ENCODE data around the gene SH3BGRL.

Gene SH3BGRL

GRCh38 chrX:81201671-81202455 is at the start of gene SH3BGRL, which contains the start of gene HMGN5:
TSS of gene SH3BGRL (plus strand) at chrX:81202102. CDS start at chrX:81202201, 99 bp downstream.
TSS of gene HMGN5 (minus strand) at chrX:81201913. CDS start at chrX:81121549, 80,364 bp downstream.
- no peak for DNase-seq

- DNase-seq, result no peak
These were observed 33.5 kb upstream of the SH3BGRL start for GRCh38 chrX:81168391-81168790.

GRCh38 chrX:81174286-81174685 is 27.6 kb upstream of the SH3BGRL start:
- no peak for DNase-seq

GRCh38 chrX:81195259-81195658 is 6.6 kb upstream of the SH3BGRL start:
- DNase-seq, result no peak

GRCh38 chrX:81195712-81196111 is 6.2 kb upstream of the SH3BGRL start:
- DNase-seq, result no peak

GRCh38 chrX:81201071-81201470 is 831 bp upstream of the SH3BGRL start:
- no peak for DNase-seq

- DNase-seq, result no peak
These were observed 536 bp downstream of the SH3BGRL start for GRCh38 chrX:81202456-81202819.

GRCh38 chrX:81202943-81203342 is 1.0 kb downstream of the SH3BGRL start:
- DNase-seq, result no peak

GRCh38 chrX:81205551-81205950 is 3.6 kb downstream of the SH3BGRL start:
- no peak for DNase-seq

- DNase-seq, result no peak
These were observed 4.6 kb downstream of the SH3BGRL start for GRCh38 chrX:81206476-81206875.

- no peak for DNase-seq
These were observed 7.0 kb downstream of the SH3BGRL start for GRCh38 chrX:81208916-81209315.

- no peak for DNase-seq
These were observed 13.8 kb downstream of the SH3BGRL start for GRCh38 chrX:81215685-81216084.

GRCh38 chrX:81229229-81229628 is 27.3 kb downstream of the SH3BGRL start:
- DNase-seq, result no peak

- DNase-seq, result no peak
These were observed 28.0 kb downstream of the SH3BGRL start for GRCh38 chrX:81229901-81230300.

GRCh38 chrX:81231476-81231875 is 29.6 kb downstream of the SH3BGRL start:
- DNase-seq, result no peak

GRCh38 chrX:81232218-81232617 is 30.3 kb downstream of the SH3BGRL start:
- no peak for DNase-seq

GRCh38 chrX:81237516-81237915 is 35.6 kb downstream of the SH3BGRL start:
- no peak for DNase-seq

GRCh38 chrX:81238166-81238565 is 36.3 kb downstream of the SH3BGRL start:
- no peak for DNase-seq

GRCh38 chrX:81240701-81241331 is 38.9 kb downstream of the SH3BGRL start:
- DNase-seq, result no peak

- no peak for DNase-seq
These were observed 39.9 kb downstream of the SH3BGRL start for GRCh38 chrX:81241753-81242152.

- no peak for DNase-seq
These were observed 54.0 kb downstream of the SH3BGRL start for GRCh38 chrX:81255876-81256275.

GRCh38 chrX:81257817-81258216 is 55.9 kb downstream of the SH3BGRL start:
- DNase-seq, result no peak

GRCh38 chrX:81259020-81259713 is 57.3 kb downstream of the SH3BGRL start:
- no peak for DNase-seq

Measured in NCI-H1436 treated with DMSO at 0.1 percent for 48 hours (cell line).